GM18505 (cell line): ENCODE data around the gene RPS29.

Source experiments
- ATAC-seq: cut with Tn5 transposase; IDR thresholded peaks from one replicate; pipeline ENCODE4 v1.9.1; 2021; ENCODE audit not compliant: unreplicated experiment
- POLR2A ChIP-seq: IDR thresholded peaks from 4 replicates; pipeline ENCODE4 v1.6.1; 2011; ENCODE audit warnings: borderline replicate concordance; ENCODE audit not compliant: insufficient read depth, insufficient read length; ENCODE audit errors: extremely low read depth

Gene RPS29

GRCh38 chr14:49553106-49553505 lies 33.1 kb downstream of the RPS29 start:
- ATAC-seq, result no peak
- TF ChIP-seq POLR2A, result no peak

- ATAC-seq, result no peak
- TF ChIP-seq POLR2A, result no peak
Measured at GRCh38 chr14:49551569-49551968, 34.6 kb downstream of the RPS29 start.

GRCh38 chr14:49550286-49551184 lies 35.6 kb downstream of the RPS29 start:
- no peak for ATAC-seq
- no peak for TF ChIP-seq POLR2A

- no peak for TF ChIP-seq POLR2A
- ATAC-seq, result no peak
Measured at GRCh38 chr14:49549881-49550280, 36.3 kb downstream of the RPS29 start.

- no peak for TF ChIP-seq POLR2A
- ATAC-seq, result no peak
Measured at GRCh38 chr14:49549446-49549845, 36.7 kb downstream of the RPS29 start.

- ATAC-seq, result no peak
- TF ChIP-seq POLR2A, result no peak
Measured at GRCh38 chr14:49546766-49547165, 39.4 kb downstream of the RPS29 start.

- no peak for TF ChIP-seq POLR2A
- no peak for ATAC-seq
Measured at GRCh38 chr14:49545716-49546115, 40.5 kb downstream of the RPS29 start.

GRCh38 chr14:49545071-49545470 lies 41.1 kb downstream of the RPS29 start:
- ATAC-seq, result no peak
- no peak for TF ChIP-seq POLR2A

- no peak for ATAC-seq
- no peak for TF ChIP-seq POLR2A
Measured at GRCh38 chr14:49541049-49541448, 45.1 kb downstream of the RPS29 start.

- TF ChIP-seq POLR2A, result no peak
- ATAC-seq, result no peak
Measured at GRCh38 chr14:49538852-49539251, 47.3 kb downstream of the RPS29 start.
